ENCODE results near the gene MRE11. TPM values are rescaled to one million over a fixed set of nuclear protein-coding genes. Genes with fewer than 3 reads are reported as not detected.
A peak's percentile ranks its signal among the peaks of the same experiment; 100 is the strongest.

MRE11 gene
- total RNA-seq, 1 experiment from 2014 or later = 20.1 TPM

DNA sequence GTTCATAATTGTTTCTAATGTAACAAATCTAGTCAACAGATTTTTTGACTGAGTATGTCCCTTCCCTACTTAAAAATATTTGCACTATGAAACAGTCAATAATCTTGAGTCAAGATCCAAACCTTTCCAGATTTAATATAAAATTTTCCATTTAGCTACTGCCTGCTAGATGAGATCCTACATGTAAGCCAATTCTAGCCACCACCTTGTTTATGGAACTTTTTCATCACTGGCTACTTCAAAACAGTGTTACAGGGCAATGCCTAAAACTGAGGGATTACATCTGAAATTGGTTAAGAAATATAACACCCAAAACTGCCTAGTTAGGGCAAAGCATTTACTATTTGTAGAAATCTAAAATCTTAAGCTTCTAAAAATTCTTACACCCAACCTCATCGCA, 39.6 kb upstream of the MRE11 start:
- TF ChIP-seq, protein P1, sequence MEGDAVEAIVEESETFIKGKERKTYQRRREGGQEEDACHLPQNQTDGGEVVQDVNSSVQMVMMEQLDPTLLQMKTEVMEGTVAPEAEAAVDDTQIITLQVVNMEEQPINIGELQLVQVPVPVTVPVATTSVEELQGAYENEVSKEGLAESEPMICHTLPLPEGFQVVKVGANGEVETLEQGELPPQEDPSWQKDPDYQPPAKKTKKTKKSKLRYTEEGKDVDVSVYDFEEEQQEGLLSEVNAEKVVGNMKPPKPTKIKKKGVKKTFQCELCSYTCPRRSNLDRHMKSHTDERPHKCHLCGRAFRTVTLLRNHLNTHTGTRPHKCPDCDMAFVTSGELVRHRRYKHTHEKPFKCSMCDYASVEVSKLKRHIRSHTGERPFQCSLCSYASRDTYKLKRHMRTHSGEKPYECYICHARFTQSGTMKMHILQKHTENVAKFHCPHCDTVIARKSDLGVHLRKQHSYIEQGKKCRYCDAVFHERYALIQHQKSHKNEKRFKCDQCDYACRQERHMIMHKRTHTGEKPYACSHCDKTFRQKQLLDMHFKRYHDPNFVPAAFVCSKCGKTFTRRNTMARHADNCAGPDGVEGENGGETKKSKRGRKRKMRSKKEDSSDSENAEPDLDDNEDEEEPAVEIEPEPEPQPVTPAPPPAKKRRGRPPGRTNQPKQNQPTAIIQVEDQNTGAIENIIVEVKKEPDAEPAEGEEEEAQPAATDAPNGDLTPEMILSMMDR (conservative IDR thresholded peaks at IDR 0.05; ENCODE audit: low read depth, low read length) = no peak
- no peak for TF ChIP-seq EZH2phosphoT487 (IDR thresholded peaks at IDR 0.05; ENCODE audit: borderline replicate concordance, low read length)
- TF ChIP-seq EZH2 (IDR thresholded peaks at IDR 0.05; ENCODE audit: low read length, unreplicated experiment) = no peak
- H3K4me1 ChIP-seq (ENCODE audit: insufficient read depth, low read length) = peaks cover 21% of the 10 kb centered on the region
- H4K20me1 ChIP-seq (ENCODE audit: low read length) = no peaks in the 10 kb centered on the region
- H3K9ac ChIP-seq (ENCODE audit: low read length) = no peak overlapping the region
- ChIA-PET POLR2A (ENCODE audit: unreplicated experiment) (interaction anchor here (0.6 kb wide), 1 partner anchor 12 kb away, joined by 3 read pairs; no protein-coding TSS in a partner anchor), CTCF (no interaction called here)
- H3K79me2 ChIP-seq (ENCODE audit: low read length) = no peaks in the 10 kb centered on the region
- H3K27me3 ChIP-seq (ENCODE audit: low read length) = no peaks in the 10 kb centered on the region
- no peaks in the 10 kb centered on the region for H3K9me3 ChIP-seq (ENCODE audit: low read length)
- H3F3A ChIP-seq (ENCODE audit: low read length, unreplicated experiment) = no peaks in the 10 kb centered on the region
- no peak overlapping the region for H3K4me3 ChIP-seq (ENCODE audit: low read length)
- ATAC-seq (no peak), DNase-seq (no peak)
- H2AFZ ChIP-seq (ENCODE audit: low read length) = no peak overlapping the region
- H3K9me2 ChIP-seq (replicated peaks; ENCODE audit: low read length) = no peaks in the 10 kb centered on the region
- no peaks in the 10 kb centered on the region for H3K36me3 ChIP-seq (ENCODE audit: low read depth, low read length)
- no peak overlapping the region for H3K27ac ChIP-seq (ENCODE audit: low read length)
- no TSS peak for BruUV-seq (replicated peaks)
- intact Hi-C loops (cut with micrococcal nuclease) = loop anchor here (10.0 kb wide), 2 partner anchors 232 to 352 kb away; partner anchors contain the start of gene AMOTL1
- no peak overlapping the region for H3K4me2 ChIP-seq (ENCODE audit: low read length)

DNA sequence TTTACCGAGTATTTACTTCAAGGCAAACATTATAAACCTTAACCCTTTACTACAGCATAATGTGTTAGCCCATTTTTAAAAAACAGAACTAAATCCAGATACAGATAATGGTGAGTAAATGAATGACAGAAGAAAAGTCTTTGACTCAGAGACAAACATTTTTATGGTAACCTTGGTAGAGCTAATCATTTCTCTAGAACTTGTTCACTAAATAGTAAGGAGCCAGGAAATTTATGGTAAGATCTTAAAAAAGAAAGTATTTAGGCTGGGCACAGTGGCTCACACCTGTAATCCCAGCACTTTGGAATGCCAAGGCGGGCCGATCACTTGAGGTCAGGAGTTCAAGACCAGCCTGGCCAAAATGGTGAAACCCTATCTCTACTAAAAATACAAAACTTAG, 38.6 kb upstream of the MRE11 start:
- ChIA-PET CTCF (no interaction called here), POLR2A (ENCODE audit: unreplicated experiment) (no interaction called here)
- Histone ChIP-seq H3K27me3 (ENCODE audit: low read length) (no peaks in the 10 kb centered on the region), H3K4me1 (ENCODE audit: insufficient read depth, low read length) (peaks cover 14% of the 10 kb centered on the region), H3K27ac (ENCODE audit: low read length) (no peak overlapping the region), H3K9me3 (ENCODE audit: low read length) (no peaks in the 10 kb centered on the region), H4K20me1 (ENCODE audit: low read length) (no peaks in the 10 kb centered on the region), H3K4me2 (ENCODE audit: low read length) (no peak overlapping the region), H3K36me3 (ENCODE audit: low read depth, low read length) (no peaks in the 10 kb centered on the region), H3K4me3 (ENCODE audit: low read length) (no peak overlapping the region), H3K9ac (ENCODE audit: low read length) (no peak overlapping the region), H3K79me2 (ENCODE audit: low read length) (no peaks in the 10 kb centered on the region), H2AFZ (ENCODE audit: low read length) (no peak overlapping the region), H3F3A (ENCODE audit: low read length, unreplicated experiment) (no peaks in the 10 kb centered on the region), H3K9me2 (replicated peaks; ENCODE audit: low read length) (no peaks in the 10 kb centered on the region)
- TF ChIP-seq EZH2 (IDR thresholded peaks at IDR 0.05; ENCODE audit: low read length, unreplicated experiment) (no peak), EZH2phosphoT487 (IDR thresholded peaks at IDR 0.05; ENCODE audit: borderline replicate concordance, low read length) (no peak)
- TF ChIP-seq, protein P1 (conservative IDR thresholded peaks at IDR 0.05; ENCODE audit: low read depth, low read length) = no peak
- no TSS peak for BruUV-seq (replicated peaks)
- no peak for DNase-seq
- ATAC-seq = no peak
- intact Hi-C loops (cut with micrococcal nuclease) = loop anchor here (10.0 kb wide), 2 partner anchors 233 to 353 kb away; partner anchors contain the start of gene AMOTL1

DNA sequence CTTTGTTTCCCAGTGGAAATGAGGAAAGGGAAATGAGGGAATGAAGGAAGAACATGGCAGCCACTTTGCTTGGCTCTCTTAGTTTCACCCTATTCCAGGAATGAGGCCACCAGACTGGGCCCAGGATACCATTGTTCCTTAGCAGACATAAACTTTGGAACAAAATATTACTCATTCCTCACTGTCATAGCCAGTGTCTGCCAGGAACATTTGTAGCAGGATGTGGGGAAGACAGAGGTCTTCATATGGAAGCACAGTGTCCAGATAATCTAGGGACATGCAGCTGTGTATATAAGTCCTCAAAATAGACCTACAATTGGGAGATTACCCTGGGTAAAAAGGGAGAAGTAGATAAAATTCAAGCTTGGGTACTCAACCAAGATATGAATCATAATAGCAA, 34.9 kb upstream of the MRE11 start:
- H3K4me3 ChIP-seq (ENCODE audit: low read length) = no peak overlapping the region
- no peaks in the 10 kb centered on the region for H3K9me3 ChIP-seq (ENCODE audit: low read length)
- intact Hi-C loops (cut with micrococcal nuclease) = no loop called here
- no peaks in the 10 kb centered on the region for H3K36me3 ChIP-seq (ENCODE audit: low read depth, low read length)
- no peaks in the 10 kb centered on the region for H3K27me3 ChIP-seq (ENCODE audit: low read length)
- CTCF ChIA-PET = no interaction called here
- H4K20me1 ChIP-seq (ENCODE audit: low read length) = no peaks in the 10 kb centered on the region
- no peaks in the 10 kb centered on the region for H3K4me1 ChIP-seq (ENCODE audit: insufficient read depth, low read length)
- POLR2A ChIA-PET (ENCODE audit: unreplicated experiment) = no interaction called here
- no peak overlapping the region for H3K4me2 ChIP-seq (ENCODE audit: low read length)
- no peak overlapping the region for H3K9ac ChIP-seq (ENCODE audit: low read length)
- ATAC-seq (no peak), DNase-seq (peak; percentile 9)
- H3K9me2 ChIP-seq (replicated peaks; ENCODE audit: low read length) = no peaks in the 10 kb centered on the region
- H2AFZ ChIP-seq (ENCODE audit: low read length) = no peak overlapping the region
- no peaks in the 10 kb centered on the region for H3K79me2 ChIP-seq (ENCODE audit: low read length)
- TF ChIP-seq, protein P1 (conservative IDR thresholded peaks at IDR 0.05; ENCODE audit: low read depth, low read length) = no peak
- no peak for TF ChIP-seq EZH2 (IDR thresholded peaks at IDR 0.05; ENCODE audit: low read length, unreplicated experiment)
- TF ChIP-seq EZH2phosphoT487 (IDR thresholded peaks at IDR 0.05; ENCODE audit: borderline replicate concordance, low read length) = no peak
- no peaks in the 10 kb centered on the region for H3F3A ChIP-seq (ENCODE audit: low read length, unreplicated experiment)
- no peak overlapping the region for H3K27ac ChIP-seq (ENCODE audit: low read length)
- no TSS peak for BruUV-seq (replicated peaks)
